ENCODE data around the gene DNAH7. TPM values are rescaled to one million over a fixed set of nuclear protein-coding genes. Genes with fewer than 3 reads are reported as not detected.
"Not testable (repeated sequence)": the region's sequence is repeated elsewhere in the genome, so short reads cannot be mapped to it uniquely, and the experiment has no call there.

The DNAH7 gene
- total and polyA plus RNA-seq, 4 experiments from 2014 or later, result not detected

DNA sequence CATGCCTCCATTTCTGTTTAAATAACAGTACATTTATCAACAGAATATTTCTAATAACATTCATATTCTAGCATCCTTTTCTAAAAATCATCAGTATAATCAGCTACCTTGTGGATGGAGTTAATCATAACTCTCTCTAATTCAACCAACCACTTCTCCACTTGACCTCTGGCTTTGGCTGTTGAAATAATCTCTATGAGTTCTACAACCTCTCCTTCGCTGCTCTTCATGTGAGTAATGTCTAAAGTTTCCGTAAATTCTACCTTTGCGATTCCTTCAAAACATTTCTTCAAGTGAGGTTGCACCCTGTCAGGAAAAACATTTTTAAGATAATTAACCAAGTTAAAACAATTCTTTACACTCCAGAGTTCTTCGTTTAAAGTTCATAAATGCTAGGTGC lies 134.2 kb downstream of the DNAH7 start:
- H3K4me1 Mint-ChIP-seq, result no peaks in the 10 kb centered on the region
- H3K9me3 Mint-ChIP-seq, result peaks cover 0 to 5% (median under 1%) of the 10 kb centered on the region in 8 donors
- Histone ChIP-seq H3K36me3 (ENCODE audit: insufficient read depth, low read length) (no peaks in the 10 kb centered on the region), H3K4me1 (ENCODE audit: insufficient read depth, low read length) (no peaks in the 10 kb centered on the region), H3K27me3 (ENCODE audit: insufficient read depth, low read length) (no peaks in the 10 kb centered on the region), H3K9me3 (ENCODE audit: control insufficient read depth in 1 of 2, low read length in 2 of 2) (no peaks in the 10 kb centered on the region), H3K27ac (ENCODE audit: low read depth, low read length) (no peak overlapping the region), H3K4me3 (ENCODE audit: low read length in 2 of 2) (no peak overlapping the region)
- H3K27ac Mint-ChIP-seq, result no peak overlapping the region
- no peak overlapping the region for H3K4me3 Mint-ChIP-seq
- H3K36me3 Mint-ChIP-seq, result no peaks in the 10 kb centered on the region
- CTCF ChIA-PET (ENCODE audit: partially characterized antibody), result no interaction called here
- peaks cover 0 to 1% of the 10 kb centered on the region in 2 donors for H3K27me3 Mint-ChIP-seq
- POLR2A ChIA-PET (ENCODE audit: partially characterized antibody), result no interaction called here
- DNase-seq, result no peak
- intact Hi-C loops (cut with micrococcal nuclease), result no loop called here

GRCh38 chr2:195929531-195929930 lies 139.1 kb downstream of the DNAH7 start:
- Mint-ChIP-seq H3K4me1 (no peaks in the 10 kb centered on the region), H3K9me3 (peaks cover 0 to 5% (median 0%) of the 10 kb centered on the region in 8 donors), H3K36me3 (no peaks in the 10 kb centered on the region), H3K4me3 (no peak overlapping the region), H3K27ac (no peak overlapping the region), H3K27me3 (peaks cover 0 to 3% of the 10 kb centered on the region in 2 donors)
- no peak overlapping the region for H3K27ac ChIP-seq (ENCODE audit: low read depth, low read length)
- no peaks in the 10 kb centered on the region for H3K9me3 ChIP-seq (ENCODE audit: control insufficient read depth in 1 of 2, low read length in 2 of 2)
- no peaks in the 10 kb centered on the region for H3K36me3 ChIP-seq (ENCODE audit: insufficient read depth, low read length)
- no peaks in the 10 kb centered on the region for H3K27me3 ChIP-seq (ENCODE audit: insufficient read depth, low read length)
- ChIA-PET CTCF (ENCODE audit: partially characterized antibody) (no interaction called here), POLR2A (ENCODE audit: partially characterized antibody) (no interaction called here)
- no peaks in the 10 kb centered on the region for H3K4me1 ChIP-seq (ENCODE audit: insufficient read depth, low read length)
- intact Hi-C loops (cut with micrococcal nuclease), result no loop called here
- no peak for DNase-seq
- no peak overlapping the region for H3K4me3 ChIP-seq (ENCODE audit: low read length in 2 of 2)

- Histone ChIP-seq H3K4me1 (ENCODE audit: insufficient read depth, low read length) (no peaks in the 10 kb centered on the region), H3K27me3 (ENCODE audit: insufficient read depth, low read length) (no peaks in the 10 kb centered on the region), H3K36me3 (ENCODE audit: insufficient read depth, low read length) (no peaks in the 10 kb centered on the region), H3K27ac (ENCODE audit: low read depth, low read length) (no peak overlapping the region), H3K9me3 (ENCODE audit: control insufficient read depth in 1 of 2, low read length in 2 of 2) (no peaks in the 10 kb centered on the region), H3K4me3 (ENCODE audit: low read length in 2 of 2) (no peak overlapping the region)
- DNase-seq, result no peak
- H3K9me3 Mint-ChIP-seq, result no peaks in the 10 kb centered on the region
- ChIA-PET POLR2A (ENCODE audit: partially characterized antibody) (no interaction called here), CTCF (ENCODE audit: partially characterized antibody) (no interaction called here)
- intact Hi-C loops (cut with micrococcal nuclease), result no loop called here
- H3K4me1 Mint-ChIP-seq, result no peaks in the 10 kb centered on the region
- no peak overlapping the region for H3K4me3 Mint-ChIP-seq
- no peaks in the 10 kb centered on the region for H3K36me3 Mint-ChIP-seq
- H3K27ac Mint-ChIP-seq, result no peak overlapping the region
- H3K27me3 Mint-ChIP-seq, result peaks cover 0 to 3% of the 10 kb centered on the region in 2 donors
These were observed 143.5 kb downstream of the DNAH7 start for GRCh38 chr2:195925120-195925519.

- no peaks in the 10 kb centered on the region for H3K27me3 ChIP-seq (ENCODE audit: insufficient read depth, low read length)
- Mint-ChIP-seq H3K4me3 (no peak overlapping the region), H3K9me3 (peaks cover 0 to 3% (median 0%) of the 10 kb centered on the region in 8 donors), H3K4me1 (no peaks in the 10 kb centered on the region), H3K27me3 (peaks cover 0 to 2% of the 10 kb centered on the region in 2 donors), H3K27ac (no peak overlapping the region), H3K36me3 (no peaks in the 10 kb centered on the region)
- no peak for DNase-seq
- intact Hi-C loops (cut with micrococcal nuclease), result no loop called here
- POLR2A ChIA-PET (ENCODE audit: partially characterized antibody), result no interaction called here
- no peaks in the 10 kb centered on the region for H3K36me3 ChIP-seq (ENCODE audit: insufficient read depth, low read length)
- H3K4me3 ChIP-seq (ENCODE audit: low read length in 2 of 2), result no peak overlapping the region
- H3K27ac ChIP-seq (ENCODE audit: low read depth, low read length), result no peak overlapping the region
- CTCF ChIA-PET (ENCODE audit: partially characterized antibody), result no interaction called here
- no peaks in the 10 kb centered on the region for H3K4me1 ChIP-seq (ENCODE audit: insufficient read depth, low read length)
- no peaks in the 10 kb centered on the region for H3K9me3 ChIP-seq (ENCODE audit: control insufficient read depth in 1 of 2, low read length in 2 of 2)
These were observed 144.7 kb downstream of the DNAH7 start for GRCh38 chr2:195923889-195924288.

- H3K36me3 Mint-ChIP-seq; CTCF ChIA-PET (ENCODE audit: partially characterized antibody); H3K36me3 ChIP-seq (ENCODE audit: insufficient read depth, low read length); H3K4me3 ChIP-seq (ENCODE audit: low read length in 2 of 2); H3K9me3 Mint-ChIP-seq; H3K4me1 ChIP-seq (ENCODE audit: insufficient read depth, low read length); H3K27me3 ChIP-seq (ENCODE audit: insufficient read depth, low read length); H3K27ac Mint-ChIP-seq; H3K4me1 Mint-ChIP-seq; H3K9me3 ChIP-seq (ENCODE audit: control insufficient read depth in 1 of 2, low read length in 2 of 2); H3K4me3 Mint-ChIP-seq; DNase-seq; H3K27ac ChIP-seq (ENCODE audit: low read depth, low read length); H3K27me3 Mint-ChIP-seq; POLR2A ChIA-PET (ENCODE audit: partially characterized antibody); intact Hi-C loops (cut with micrococcal nuclease): not testable (repeated sequence)
These were observed 151.5 kb downstream of the DNAH7 start for GRCh38 chr2:195917021-195917600.

DNA sequence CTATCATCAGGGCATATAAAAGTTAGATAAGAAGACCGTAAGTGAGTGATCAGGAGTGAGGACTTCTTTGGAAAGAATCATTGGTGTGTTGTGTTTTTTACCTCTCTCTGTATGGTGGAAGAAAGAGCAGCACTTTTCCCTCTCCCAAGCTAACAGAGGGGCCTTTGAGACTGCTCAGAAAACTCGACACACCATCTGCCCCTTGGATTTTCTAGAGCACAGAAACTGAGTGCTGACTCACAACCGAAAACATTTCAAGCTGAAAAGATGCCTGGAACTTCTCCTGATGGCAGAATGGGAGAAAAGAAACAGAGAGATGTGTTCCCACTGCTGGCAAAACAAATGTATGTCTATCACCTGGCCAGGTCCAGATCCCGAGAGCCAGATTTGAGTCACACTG lies 156.6 kb downstream of the DNAH7 start:
- Mint-ChIP-seq H3K9me3 (peaks cover 0 to 3% (median 0%) of the 10 kb centered on the region in 8 donors), H3K27ac (no peak overlapping the region), H3K4me3 (no peak overlapping the region), H3K27me3 (peaks cover 4 to 12% of the 10 kb centered on the region in 2 donors), H3K36me3 (no peaks in the 10 kb centered on the region), H3K4me1 (no peaks in the 10 kb centered on the region)
- H3K27ac ChIP-seq (ENCODE audit: low read depth, low read length), result no peak overlapping the region
- H3K9me3 ChIP-seq (ENCODE audit: control insufficient read depth in 1 of 2, low read length in 2 of 2), result no peaks in the 10 kb centered on the region
- no peaks in the 10 kb centered on the region for H3K36me3 ChIP-seq (ENCODE audit: insufficient read depth, low read length)
- intact Hi-C loops (cut with micrococcal nuclease), result no loop called here
- H3K4me3 ChIP-seq (ENCODE audit: low read length in 2 of 2), result no peak overlapping the region
- no peak for DNase-seq
- no peaks in the 10 kb centered on the region for H3K4me1 ChIP-seq (ENCODE audit: insufficient read depth, low read length)
- ChIA-PET POLR2A (ENCODE audit: partially characterized antibody) (no interaction called here), CTCF (ENCODE audit: partially characterized antibody) (no interaction called here)
- no peaks in the 10 kb centered on the region for H3K27me3 ChIP-seq (ENCODE audit: insufficient read depth, low read length)

GRCh38 chr2:195910570-195910969 lies 158.1 kb downstream of the DNAH7 start:
- no peak for DNase-seq
- intact Hi-C loops (cut with micrococcal nuclease), result no loop called here
- H3K9me3 Mint-ChIP-seq, result peaks cover 0 to 3% (median 0%) of the 10 kb centered on the region in 8 donors
- Histone ChIP-seq H3K36me3 (ENCODE audit: insufficient read depth, low read length) (no peaks in the 10 kb centered on the region), H3K4me1 (ENCODE audit: insufficient read depth, low read length) (no peaks in the 10 kb centered on the region), H3K9me3 (ENCODE audit: control insufficient read depth in 1 of 2, low read length in 2 of 2) (no peaks in the 10 kb centered on the region), H3K27me3 (ENCODE audit: insufficient read depth, low read length) (no peaks in the 10 kb centered on the region), H3K27ac (ENCODE audit: low read depth, low read length) (no peak overlapping the region), H3K4me3 (ENCODE audit: low read length in 2 of 2) (no peak overlapping the region)
- H3K27ac Mint-ChIP-seq, result no peak overlapping the region
- H3K36me3 Mint-ChIP-seq, result no peaks in the 10 kb centered on the region
- CTCF ChIA-PET (ENCODE audit: partially characterized antibody), result no interaction called here
- POLR2A ChIA-PET (ENCODE audit: partially characterized antibody), result no interaction called here
- H3K4me1 Mint-ChIP-seq, result no peaks in the 10 kb centered on the region
- H3K4me3 Mint-ChIP-seq, result no peak overlapping the region
- H3K27me3 Mint-ChIP-seq, result peaks cover 4 to 15% of the 10 kb centered on the region in 2 donors

- intact Hi-C loops (cut with micrococcal nuclease), result no loop called here
- Mint-ChIP-seq H3K27me3 (peaks cover 5 to 13% of the 10 kb centered on the region in 2 donors), H3K4me3 (no peak overlapping the region), H3K4me1 (no peaks in the 10 kb centered on the region), H3K27ac (no peak overlapping the region), H3K36me3 (no peaks in the 10 kb centered on the region), H3K9me3 (peaks cover 0 to 3% (median 0%) of the 10 kb centered on the region in 8 donors)
- Histone ChIP-seq H3K36me3 (ENCODE audit: insufficient read depth, low read length) (no peaks in the 10 kb centered on the region), H3K4me3 (ENCODE audit: low read length in 2 of 2) (no peak overlapping the region), H3K27ac (ENCODE audit: low read depth, low read length) (no peak overlapping the region), H3K27me3 (ENCODE audit: insufficient read depth, low read length) (no peaks in the 10 kb centered on the region), H3K9me3 (ENCODE audit: control insufficient read depth in 1 of 2, low read length in 2 of 2) (no peaks in the 10 kb centered on the region), H3K4me1 (ENCODE audit: insufficient read depth, low read length) (no peaks in the 10 kb centered on the region)
- CTCF ChIA-PET (ENCODE audit: partially characterized antibody), result no interaction called here
- POLR2A ChIA-PET (ENCODE audit: partially characterized antibody), result no interaction called here
- DNase-seq, result no peak
These were observed 158.7 kb downstream of the DNAH7 start for GRCh38 chr2:195909926-195910325.
